ENCODE data around the gene MUC3A. TPM values are rescaled to one million over a fixed set of nuclear protein-coding genes. Genes with fewer than 3 reads are reported as not detected.

The MUC3A gene
- total and polyA plus RNA-seq, 2 of the 4 experiments (the other 2 are of a cell fraction): 0.05 TPM; not detected in 1

GRCh38 chr7:100968650-100969049 lies 19.3 kb downstream of the MUC3A start:
- no peak overlapping the region for H3K56ac ChIP-seq (ENCODE audit: extremely low read depth, insufficient read depth, low read length)
- H3K4me1 ChIP-seq (ENCODE audit: control insufficient read depth, insufficient read depth, low read length): no peaks in the 10 kb centered on the region
- dilution Hi-C loops (cut with HindIII; ENCODE audit: low sequenced_read_pairs, unreplicated experiment): no loop called here
- peaks cover 56% of the 10 kb centered on the region for H3K27me3 ChIP-seq (ENCODE audit: control insufficient read depth, insufficient read depth, low read length)
- no peak overlapping the region for H3K9ac ChIP-seq (ENCODE audit: low read depth, low read length)
- no peak overlapping the region for H2AK9ac ChIP-seq (replicated peaks; ENCODE audit: low read depth, low read length, poor library complexity)
- H3K14ac ChIP-seq (replicated peaks; ENCODE audit: low read depth, low read length): no peak overlapping the region
- no peak overlapping the region for H3K23ac ChIP-seq (ENCODE audit: low read depth, low read length)
- WGBS, 2 experiments (ENCODE audit: extremely low coverage in 2 of 2, insufficient read length in 1 of 2): 12% methylated on average over 2 of the region's 3 CpGs; no CpG with 5 or more reads in 1 of the 2 experiments
- no peak overlapping the region for H4K5ac ChIP-seq (ENCODE audit: low read depth, low read length)
- H2BK120ac ChIP-seq (ENCODE audit: low read depth, low read length): no peak overlapping the region
- DNase-seq: no peak
- ChIA-PET CTCF (no interaction called here), POLR2A (ENCODE audit: unreplicated experiment) (no interaction called here)
- no peak for ATAC-seq (ENCODE audit: low read depth)
- intact Hi-C loops (cut with micrococcal nuclease): no loop called here
- no peak overlapping the region for H4K91ac ChIP-seq (ENCODE audit: insufficient read depth, low read depth, low read length)
- H2BK5ac ChIP-seq (ENCODE audit: low read depth, low read length, poor library complexity, severe bottlenecking): no peak overlapping the region
- no peak overlapping the region for H2AK5ac ChIP-seq (ENCODE audit: low read depth, low read length)
- no peaks in the 10 kb centered on the region for H3K36me3 ChIP-seq (ENCODE audit: control insufficient read depth, insufficient read depth, low read length)
- H3K9me3 ChIP-seq (ENCODE audit: control insufficient read depth, insufficient read depth, low read length): no peaks in the 10 kb centered on the region; the same call in 1 of the 2 replicates
- no peak overlapping the region for H3K27ac ChIP-seq (ENCODE audit: insufficient read depth, low read length)
- no peak overlapping the region for H2AFZ ChIP-seq (replicated peaks; ENCODE audit: low read length, poor library complexity)
- no peak overlapping the region for H3K18ac ChIP-seq (ENCODE audit: low read depth, low read length)
- BruUV-seq (replicated peaks): no TSS peak
- in situ Hi-C loops (cut with MboI; ENCODE audit: low sequenced_read_pairs): loop anchor here (5.0 to 25.0 kb wide), 2 partner anchors 94 to 494 kb away; no protein-coding TSS in a partner anchor
- no peak overlapping the region for H4K8ac ChIP-seq (ENCODE audit: low read depth in 2 of 2, low read length in 2 of 2)
- H2BK15ac ChIP-seq (ENCODE audit: low read depth, low read length): no peak overlapping the region
- no peaks in the 10 kb centered on the region for H3K9me1 ChIP-seq (ENCODE audit: insufficient read depth, low read length)
- no peak overlapping the region for H3K4me3 ChIP-seq (ENCODE audit: insufficient read depth, low read depth, low read length)
- H3K4me2 ChIP-seq (ENCODE audit: low read depth, low read length): no peak overlapping the region
- no peaks in the 10 kb centered on the region; the same call in 1 of the 2 replicates for H4K20me1 ChIP-seq (ENCODE audit: insufficient read depth, low read length)
- no peak overlapping the region for H3K4ac ChIP-seq (ENCODE audit: low read depth, low read length)
- TF ChIP-seq MAFK (IDR thresholded peaks at IDR 0.05; ENCODE audit: low read depth, low read length) (no peak), NFE2L2 (IDR thresholded peaks at IDR 0.05; ENCODE audit: low read depth, low read length) (no peak), RCOR1 (IDR thresholded peaks at IDR 0.05; ENCODE audit: insufficient replicate concordance, low read length) (no peak), CTCF (conservative IDR thresholded peaks at IDR 0.05; ENCODE audit: low read depth, low read length) (no peak), RFX5 (IDR thresholded peaks at IDR 0.05; ENCODE audit: low read depth, low read length) (no peak), ELK1 (IDR thresholded peaks at IDR 0.05; ENCODE audit: borderline replicate concordance, low read depth, low read length) (no peak), CEBPB (IDR thresholded peaks at IDR 0.05; ENCODE audit: low read depth, low read length) (no peak), BHLHE40 (IDR thresholded peaks at IDR 0.05; ENCODE audit: low read depth, low read length) (no peak), POLR2A (IDR thresholded peaks at IDR 0.05; ENCODE audit: low read depth, low read length) (no peak), SMC3 (IDR thresholded peaks at IDR 0.05; ENCODE audit: low read depth, low read length) (no peak), RAD21 (IDR thresholded peaks at IDR 0.05; ENCODE audit: low read length) (no peak), FOS (IDR thresholded peaks at IDR 0.05; ENCODE audit: low read depth, low read length) (no peak), MXI1 (IDR thresholded peaks at IDR 0.05; ENCODE audit: borderline replicate concordance, low read depth, low read length) (no peak), MAZ (IDR thresholded peaks at IDR 0.05; ENCODE audit: borderline replicate concordance, low read depth, low read length) (no peak), CHD1 (IDR thresholded peaks at IDR 0.05; ENCODE audit: low read depth, low read length) (no peak), USF2 (IDR thresholded peaks at IDR 0.05; ENCODE audit: low read depth, low read length) (no peak)
- H2BK20ac ChIP-seq (ENCODE audit: low read depth, low read length): no peak overlapping the region
- no peaks in the 10 kb centered on the region for H3K79me1 ChIP-seq (ENCODE audit: low read depth in 1 of 2, low read length in 2 of 2)
